Measurements from ENCODE around the gene ATP4A.

The ATP4A gene

DNA sequence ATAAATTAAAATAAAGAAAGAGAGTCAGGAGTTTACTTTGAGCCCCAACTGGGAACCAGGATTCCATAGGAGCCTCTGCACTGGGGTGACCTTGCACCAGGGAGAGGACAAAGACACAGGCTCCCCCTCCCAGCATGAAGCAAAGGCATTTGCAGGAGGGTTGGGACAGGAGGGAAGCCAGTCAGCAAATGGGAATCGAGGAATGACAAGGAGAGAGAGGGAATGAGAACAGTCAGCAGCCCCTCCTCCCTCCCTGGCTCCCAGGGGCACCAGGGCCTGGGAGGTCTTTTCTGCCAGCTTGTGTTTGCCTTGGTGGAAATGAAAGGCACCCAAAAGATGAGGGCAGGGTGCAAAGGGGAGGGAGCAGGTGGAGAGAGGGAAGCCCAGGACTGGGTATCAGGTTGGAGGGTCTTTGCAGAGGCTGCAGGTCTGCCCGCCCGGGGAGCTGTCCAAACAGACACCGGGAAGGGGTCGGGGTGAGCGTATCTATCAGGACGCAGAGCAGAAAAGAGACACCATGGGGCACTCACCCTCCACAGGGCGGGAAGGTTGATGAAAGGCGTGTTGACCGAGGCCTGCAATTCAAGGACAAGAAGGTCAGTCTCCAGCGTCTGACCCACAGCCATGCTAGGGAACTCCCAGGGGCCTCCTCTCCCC is 39.1 kb downstream of the ATP4A start:
- DNase-seq (ENCODE audit: low spot score): no peak

DNA sequence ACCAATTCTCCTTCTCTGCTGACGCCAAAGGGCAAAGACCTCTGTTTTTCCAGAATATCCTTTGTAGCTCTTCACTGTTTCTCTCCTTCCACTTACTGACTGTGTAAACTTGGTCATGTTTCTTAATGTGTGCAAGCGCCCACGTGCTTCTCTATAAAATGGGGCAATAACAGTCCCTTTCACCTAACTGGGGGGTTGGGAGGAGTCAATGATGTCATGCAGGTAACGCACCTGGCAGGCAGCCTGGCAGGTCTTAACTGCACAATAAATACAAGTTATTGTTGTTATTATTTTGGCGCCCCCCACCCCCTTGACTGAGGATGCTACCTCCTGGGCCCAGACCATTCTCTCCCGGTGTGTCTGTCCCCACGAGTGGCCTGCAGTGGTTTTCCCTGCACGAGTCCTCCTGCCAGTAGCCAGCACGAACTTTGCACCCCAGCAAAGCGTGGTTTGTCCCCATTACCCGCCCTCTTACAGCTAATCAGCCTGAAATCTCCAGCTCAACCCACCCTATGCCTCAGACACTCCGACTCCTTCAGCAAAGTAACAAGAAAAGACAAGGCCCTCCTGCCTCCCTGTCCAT is 40.6 kb downstream of the ATP4A start:
- DNase-seq (ENCODE audit: low spot score): no peak

- no peak for DNase-seq (ENCODE audit: low spot score)
Measured at GRCh38 chr19:35521124-35521743, 42.2 kb downstream of the ATP4A start.

- no peak for DNase-seq (ENCODE audit: low spot score)
Measured at GRCh38 chr19:35519291-35519690, 44.2 kb downstream of the ATP4A start.

DNA sequence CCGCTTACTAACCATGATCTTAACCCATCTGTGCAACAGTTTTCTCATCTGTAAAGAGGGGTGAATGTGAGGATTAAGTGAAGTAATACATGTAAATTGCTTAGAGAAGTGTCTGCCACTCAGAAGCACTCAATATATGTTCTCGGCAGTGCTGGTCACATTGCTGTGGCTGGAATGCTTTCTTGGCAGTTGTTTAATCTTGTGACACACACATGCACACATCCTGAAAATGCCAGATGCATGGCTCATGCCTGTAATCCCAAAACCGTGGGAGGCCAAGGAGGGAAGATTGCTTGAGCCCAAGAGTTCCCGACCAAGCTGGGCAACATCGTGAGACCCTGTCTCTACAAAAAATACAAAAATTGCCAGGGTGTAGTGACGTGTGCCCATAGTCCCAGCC is 45.1 kb downstream of the ATP4A start:
- DNase-seq (ENCODE audit: low spot score): peak; percentile 91

DNA sequence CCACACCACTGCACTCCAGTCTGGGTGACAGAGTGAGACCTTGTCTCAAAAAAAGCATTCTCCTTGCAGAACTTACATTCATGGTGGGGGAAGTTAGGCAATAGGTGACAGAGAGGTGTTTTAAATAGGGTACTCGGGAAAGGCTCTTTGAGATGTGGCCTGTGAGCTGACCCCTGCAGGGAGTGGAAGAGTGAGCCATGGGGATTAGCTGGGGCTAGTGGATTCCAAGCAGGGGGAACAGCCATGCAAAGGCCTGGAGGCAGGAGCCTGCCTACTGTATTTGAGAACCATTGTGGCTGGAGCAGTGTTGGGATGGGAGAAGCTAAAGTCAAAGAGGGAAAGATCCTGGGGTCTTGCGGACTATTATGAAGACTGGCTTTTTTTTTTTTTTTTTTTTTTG is 46.1 kb downstream of the ATP4A start:
- DNase-seq (ENCODE audit: low spot score): no peak

GRCh38 chr19:35516310-35516709 is 47.1 kb downstream of the ATP4A start:
- DNase-seq (ENCODE audit: low spot score): no peak

- DNase-seq (ENCODE audit: low spot score): no peak
Measured at GRCh38 chr19:35514282-35514809, 49.1 kb downstream of the ATP4A start.

DNA sequence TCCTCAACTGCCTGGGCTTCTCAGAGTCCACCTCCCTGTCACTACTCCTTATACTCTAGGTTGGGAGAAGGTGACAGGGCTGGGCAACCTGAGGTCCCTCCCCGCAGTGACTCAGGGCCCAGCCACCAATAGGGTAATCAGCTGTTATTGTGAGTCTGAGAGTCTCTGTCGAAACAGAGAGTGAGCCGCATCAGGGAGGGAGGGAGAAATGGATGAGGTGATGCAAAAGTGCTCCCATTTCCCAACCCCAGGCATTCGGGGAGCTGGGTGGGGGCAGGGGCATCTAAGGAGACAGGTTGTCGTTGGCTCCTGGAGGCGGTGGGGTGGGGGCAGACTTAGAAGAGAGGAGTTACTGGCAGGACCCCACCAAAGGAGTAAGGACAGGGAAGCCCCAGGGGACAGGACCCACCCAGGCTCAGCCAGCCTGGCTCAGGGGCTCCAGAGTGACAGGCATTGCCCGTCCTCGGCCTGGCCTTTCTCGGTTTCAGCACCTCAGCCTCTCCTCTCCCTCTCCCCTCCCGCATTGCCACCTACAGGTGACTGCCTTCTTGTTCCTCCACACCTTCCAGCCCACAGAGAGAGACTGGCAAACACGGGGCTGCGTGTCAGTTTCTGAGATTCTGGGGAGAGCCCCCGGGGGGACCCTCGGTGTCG is 49.7 kb downstream of the ATP4A start, which contains the start of gene DMKN:
TSS of gene DMKN (minus strand) at position 22 of the 654 bp plus-strand sequence. CDS start 174 bp downstream, outside the sequence.
- DNase-seq (ENCODE audit: low spot score): peak; percentile 77

DNA sequence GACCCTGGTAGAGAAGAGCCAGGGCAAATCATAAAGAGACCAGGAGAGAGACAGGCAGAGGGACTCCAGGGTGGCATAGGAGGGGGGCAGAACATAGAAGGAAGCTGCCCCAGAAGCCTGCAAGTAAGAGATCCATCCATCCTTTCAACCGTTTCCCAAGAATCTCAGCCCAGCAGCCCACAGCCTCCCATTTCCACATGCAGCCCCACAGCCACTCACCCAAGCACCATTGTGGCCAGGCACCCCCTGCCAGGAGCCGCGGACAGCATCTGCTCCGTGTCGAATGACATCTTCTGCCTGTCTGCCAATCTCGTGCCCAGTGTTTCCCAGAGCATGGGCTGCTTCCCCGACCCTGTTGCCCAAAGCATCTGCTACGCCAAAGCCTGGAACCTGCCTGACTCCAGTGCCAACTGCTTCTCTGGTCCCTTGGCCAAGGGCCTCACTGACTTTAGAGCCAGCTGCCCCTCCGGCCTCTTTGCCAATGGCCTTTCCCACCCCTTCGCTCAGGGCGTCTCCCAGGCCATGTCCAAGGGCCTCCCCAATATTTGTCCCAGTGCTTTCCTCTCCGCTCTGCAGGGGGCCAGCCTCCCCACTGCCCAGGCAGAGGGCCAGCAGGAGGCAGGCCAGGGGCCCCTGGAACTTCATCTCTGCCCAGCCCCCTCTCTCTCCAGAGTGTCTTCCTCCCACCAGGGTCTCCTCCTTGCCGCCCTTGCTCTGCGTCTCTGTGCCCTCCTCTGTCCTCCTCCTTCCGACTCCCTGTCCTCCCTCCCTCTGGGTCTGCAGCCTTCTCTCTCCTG is 50.4 kb downstream of the ATP4A start:
- no peak for DNase-seq (ENCODE audit: low spot score)

GRCh38 chr19:35511337-35511736 is 52.1 kb downstream of the ATP4A start:
- DNase-seq (ENCODE audit: low spot score): no peak

GRCh38 chr19:35510626-35510964 is 52.9 kb downstream of the ATP4A start:
- no peak for DNase-seq (ENCODE audit: low spot score)

DNA sequence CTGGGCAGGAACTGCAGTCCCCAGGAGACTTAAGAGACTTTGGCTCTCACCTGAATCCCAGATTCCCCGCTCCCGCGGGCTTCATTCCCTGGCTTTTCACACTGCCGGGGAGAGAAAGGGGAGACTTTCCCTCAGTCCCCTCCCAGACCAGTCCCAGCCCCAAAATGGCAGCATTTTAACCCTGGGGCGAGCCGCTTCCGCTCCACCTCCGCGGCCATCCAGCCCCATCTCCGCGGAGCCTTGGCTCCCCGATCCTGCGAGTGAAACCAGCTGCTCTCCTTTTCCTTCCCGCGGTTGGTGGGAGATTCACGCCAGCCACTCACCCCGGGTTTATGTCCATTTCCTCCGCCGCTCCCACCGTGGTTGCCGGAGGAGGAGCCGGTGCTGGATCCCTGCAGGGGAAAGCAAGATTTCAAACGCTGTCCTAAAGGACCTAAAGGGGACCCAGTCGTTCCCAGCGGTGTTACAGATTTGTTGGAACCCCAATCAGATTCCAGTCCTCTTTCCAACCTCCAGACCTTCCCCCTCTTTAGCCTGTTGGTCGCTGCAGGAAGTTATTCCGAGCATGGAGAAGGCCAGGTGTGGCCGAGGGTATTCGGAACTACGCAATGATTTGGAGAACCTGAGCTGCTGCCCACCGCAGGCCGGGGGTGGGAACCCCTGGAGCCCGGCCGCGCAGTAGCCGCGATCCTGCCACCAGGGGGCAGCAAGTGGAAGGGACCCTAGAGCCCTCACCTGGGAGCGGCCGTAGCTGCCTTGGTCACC is 53.4 kb downstream of the ATP4A start:
- peak; percentile 80 for DNase-seq (ENCODE audit: low spot score)

DNA sequence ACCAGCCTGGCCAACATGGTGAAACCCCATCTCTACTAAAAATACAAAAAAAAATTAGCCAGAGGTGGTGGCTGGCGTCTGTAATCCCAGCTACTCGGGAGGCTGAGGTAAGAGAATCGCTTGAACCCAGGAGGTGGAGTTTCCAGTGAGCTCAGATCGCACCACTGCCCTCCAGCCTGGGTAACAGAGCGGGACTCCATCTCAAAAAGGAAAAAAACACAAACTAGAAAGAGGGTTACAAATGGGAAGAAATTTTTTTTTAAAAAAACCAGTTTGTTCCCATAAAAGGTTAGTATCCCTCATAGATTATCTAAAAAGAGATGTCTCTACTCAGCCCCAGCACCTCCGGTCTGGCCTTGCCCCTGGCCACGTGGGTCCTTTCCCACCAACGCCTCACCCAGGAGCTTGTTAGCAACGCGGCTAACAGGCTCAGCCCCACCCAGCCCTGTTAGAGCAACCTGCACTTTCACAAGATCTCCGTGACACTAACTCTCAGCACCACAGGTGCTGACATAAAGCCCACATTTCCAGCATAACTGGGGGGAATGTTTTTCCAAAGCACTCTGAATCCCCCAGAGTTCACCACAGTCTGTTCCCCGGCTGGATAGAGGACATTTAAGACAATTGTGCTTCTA is 54.3 kb downstream of the ATP4A start:
- no peak for DNase-seq (ENCODE audit: low spot score)

- no peak for DNase-seq (ENCODE audit: low spot score)
Measured at GRCh38 chr19:35508129-35508528, 55.3 kb downstream of the ATP4A start.

- no peak for DNase-seq (ENCODE audit: low spot score)
Measured at GRCh38 chr19:35507561-35507960, 55.9 kb downstream of the ATP4A start.

DNA sequence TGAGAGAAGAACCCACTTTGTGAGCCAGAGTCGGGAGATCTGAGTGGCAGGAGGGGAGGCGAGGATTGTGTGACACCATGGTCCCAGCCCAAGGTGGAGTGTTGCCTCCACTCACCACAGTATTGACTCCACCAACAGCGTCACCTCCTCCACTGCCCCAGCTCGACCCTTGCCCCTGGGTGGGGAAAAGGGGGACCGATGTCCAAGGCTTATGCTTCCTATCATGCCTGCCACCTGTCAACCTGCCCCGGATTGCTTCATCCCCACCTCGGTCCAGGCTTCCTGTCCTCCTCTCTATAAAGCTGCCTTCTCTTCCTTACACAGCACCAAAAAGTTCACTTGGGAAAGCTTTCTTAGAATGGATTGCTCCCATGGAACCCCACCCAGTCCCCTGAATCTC is 57.4 kb downstream of the ATP4A start:
- DNase-seq (ENCODE audit: low spot score): no peak

GRCh38 chr19:35502751-35503150 is 60.7 kb downstream of the ATP4A start:
- no peak for DNase-seq (ENCODE audit: low spot score)

DNA sequence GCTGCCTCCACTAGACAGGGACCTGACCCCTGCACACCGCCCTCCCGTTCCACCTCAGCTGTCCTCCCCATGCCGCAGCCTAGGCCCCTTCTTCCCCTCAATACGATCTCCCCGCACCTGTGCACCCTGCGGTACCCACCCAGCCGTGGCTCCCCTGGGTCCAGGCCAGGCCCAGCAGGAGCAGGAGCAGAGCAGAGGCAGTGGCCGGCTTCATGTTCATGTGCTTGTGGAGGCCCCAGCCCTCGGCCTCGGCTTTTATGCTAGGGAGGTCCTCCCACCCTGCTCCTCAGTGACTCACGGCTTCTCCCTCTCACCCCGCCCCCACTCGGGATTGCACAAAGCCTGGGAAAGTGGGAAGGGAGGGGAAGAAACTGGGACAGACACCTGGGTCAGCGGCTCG is 61.8 kb downstream of the ATP4A start:
- no peak for DNase-seq (ENCODE audit: low spot score)

- no peak for DNase-seq (ENCODE audit: low spot score)
Measured at GRCh38 chr19:35500611-35501010, 62.8 kb downstream of the ATP4A start.

All from AG08396 (cell line).